ENCODE results near the gene MRPL46.

Gene MRPL46

DNA sequence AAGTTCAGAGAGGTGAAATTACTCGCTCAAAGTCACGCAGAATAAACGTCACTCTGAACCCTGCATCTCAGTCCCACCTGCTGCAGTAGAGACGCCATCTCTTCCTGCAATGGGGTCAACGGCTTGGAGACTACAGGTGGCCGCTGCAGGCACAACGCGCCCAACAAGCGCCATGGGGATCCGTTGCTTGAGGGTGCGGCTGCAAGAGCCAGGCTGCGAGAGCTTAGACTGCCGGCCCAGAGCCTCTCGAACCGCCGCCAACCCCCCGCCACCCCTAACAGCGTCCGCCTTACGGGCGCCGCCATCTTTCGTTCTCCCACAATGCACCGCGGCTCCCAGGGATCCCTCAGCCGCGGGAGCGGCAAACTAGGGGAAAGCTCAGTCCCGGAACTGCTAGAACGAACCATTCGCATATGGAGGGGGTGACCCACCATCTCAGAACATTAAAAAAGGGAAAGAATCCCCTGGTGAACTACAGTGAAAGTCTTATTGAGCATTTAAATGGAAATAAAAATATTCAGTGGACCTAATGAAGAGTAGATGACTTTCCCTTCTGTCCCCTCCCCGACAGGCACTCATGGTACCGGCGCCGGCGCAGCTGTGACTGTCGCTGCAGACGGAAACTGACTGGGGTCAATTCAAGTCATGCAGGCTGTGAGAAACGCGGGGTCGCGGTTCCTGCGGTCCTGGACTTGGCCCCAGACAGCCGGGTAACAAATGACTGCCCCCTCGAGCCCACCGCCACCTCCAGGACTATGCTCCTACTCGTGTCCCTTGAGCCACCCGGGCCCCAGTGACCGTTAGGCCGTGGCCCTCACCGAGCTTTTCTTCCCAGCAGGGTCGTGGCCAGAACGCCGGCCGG, at the start of gene MRPL46, which contains the start of gene MRPS11:
TSS of gene MRPL46 (minus strand) at position 316 of the 862 bp plus-strand sequence. CDS start at position 305, 11 bp downstream.
TSS of gene MRPS11 (plus strand) at position 636 of the 862 bp plus-strand sequence. CDS start at position 646, 10 bp downstream.
- Histone ChIP-seq H3F3A (ENCODE audit: insufficient read depth, low read length) (no peaks in the 10 kb centered on the region), H3K27ac (ENCODE audit: low read depth, low read length, poor library complexity, severe bottlenecking) (peak within 1 kb of the TSS; percentile 70), H3K9me2 (ENCODE audit: low read depth, low read length) (no peaks in the 10 kb centered on the region), H3K4me1 (ENCODE audit: insufficient read depth, low read length, severe bottlenecking) (peaks cover 26% of the 10 kb centered on the region), H3K79me2 (ENCODE audit: insufficient read depth, low read length) (peaks cover 22% of the 10 kb centered on the region), H3K27me3 (ENCODE audit: insufficient read depth, low read length) (no peaks in the 10 kb centered on the region), H4K20me1 (ENCODE audit: insufficient read depth, low read length) (no peaks in the 10 kb centered on the region), H2AFZ (ENCODE audit: low read length) (no peak within 1 kb of the TSS), H3K4me2 (ENCODE audit: low read length) (peak within 1 kb of the TSS; percentile 97), H3K4me3 (ENCODE audit: low read depth, low read length, poor library complexity, severe bottlenecking) (peak within 1 kb of the TSS; percentile 84), H3K9me3 (ENCODE audit: low read length) (no peaks in the 10 kb centered on the region), H3K36me3 (ENCODE audit: insufficient read depth, low read length) (peaks cover 48% of the 10 kb centered on the region), H3K9ac (ENCODE audit: low read length) (peak within 1 kb of the TSS; percentile 96)
- TF ChIP-seq, protein P1, sequence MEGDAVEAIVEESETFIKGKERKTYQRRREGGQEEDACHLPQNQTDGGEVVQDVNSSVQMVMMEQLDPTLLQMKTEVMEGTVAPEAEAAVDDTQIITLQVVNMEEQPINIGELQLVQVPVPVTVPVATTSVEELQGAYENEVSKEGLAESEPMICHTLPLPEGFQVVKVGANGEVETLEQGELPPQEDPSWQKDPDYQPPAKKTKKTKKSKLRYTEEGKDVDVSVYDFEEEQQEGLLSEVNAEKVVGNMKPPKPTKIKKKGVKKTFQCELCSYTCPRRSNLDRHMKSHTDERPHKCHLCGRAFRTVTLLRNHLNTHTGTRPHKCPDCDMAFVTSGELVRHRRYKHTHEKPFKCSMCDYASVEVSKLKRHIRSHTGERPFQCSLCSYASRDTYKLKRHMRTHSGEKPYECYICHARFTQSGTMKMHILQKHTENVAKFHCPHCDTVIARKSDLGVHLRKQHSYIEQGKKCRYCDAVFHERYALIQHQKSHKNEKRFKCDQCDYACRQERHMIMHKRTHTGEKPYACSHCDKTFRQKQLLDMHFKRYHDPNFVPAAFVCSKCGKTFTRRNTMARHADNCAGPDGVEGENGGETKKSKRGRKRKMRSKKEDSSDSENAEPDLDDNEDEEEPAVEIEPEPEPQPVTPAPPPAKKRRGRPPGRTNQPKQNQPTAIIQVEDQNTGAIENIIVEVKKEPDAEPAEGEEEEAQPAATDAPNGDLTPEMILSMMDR (IDR thresholded peaks at IDR 0.05; ENCODE audit: low read length): no peak
- TF ChIP-seq EZH2 (IDR thresholded peaks at IDR 0.05; ENCODE audit: borderline replicate concordance, low read length): no peak

DNA sequence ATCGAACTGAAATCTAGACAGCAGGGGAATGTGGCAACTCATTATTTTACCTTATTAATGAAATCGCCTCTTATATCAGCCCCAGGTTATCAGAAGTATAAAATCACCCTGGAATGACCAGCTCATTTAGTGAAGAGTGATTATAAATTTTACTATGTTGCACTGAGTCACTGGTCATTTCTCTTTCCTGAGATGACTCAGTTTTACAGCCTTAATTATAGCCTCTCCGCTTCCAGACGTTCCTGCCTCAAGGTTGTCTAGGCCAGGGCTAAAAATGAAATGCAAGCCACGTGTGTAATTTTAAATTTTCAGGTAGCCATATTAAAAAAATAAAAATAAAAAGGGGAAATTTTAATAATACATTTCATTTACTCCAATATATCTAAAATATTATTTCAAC, 46.0 kb upstream of the MRPL46 start:
- Histone ChIP-seq H3F3A (ENCODE audit: insufficient read depth, low read length) (no peaks in the 10 kb centered on the region), H3K79me2 (ENCODE audit: insufficient read depth, low read length) (no peaks in the 10 kb centered on the region), H2AFZ (ENCODE audit: low read length) (no peak overlapping the region), H3K27me3 (ENCODE audit: insufficient read depth, low read length) (no peaks in the 10 kb centered on the region), H4K20me1 (ENCODE audit: insufficient read depth, low read length) (no peaks in the 10 kb centered on the region), H3K9ac (ENCODE audit: low read length) (no peak overlapping the region), H3K27ac (ENCODE audit: low read depth, low read length, poor library complexity, severe bottlenecking) (no peak overlapping the region), H3K36me3 (ENCODE audit: insufficient read depth, low read length) (no peaks in the 10 kb centered on the region), H3K4me3 (ENCODE audit: low read depth, low read length, poor library complexity, severe bottlenecking) (no peak overlapping the region), H3K4me1 (ENCODE audit: insufficient read depth, low read length, severe bottlenecking) (no peaks in the 10 kb centered on the region), H3K9me2 (ENCODE audit: low read depth, low read length) (no peaks in the 10 kb centered on the region), H3K9me3 (ENCODE audit: low read length) (no peaks in the 10 kb centered on the region), H3K4me2 (ENCODE audit: low read length) (no peak overlapping the region)
- TF ChIP-seq, protein P1 (IDR thresholded peaks at IDR 0.05; ENCODE audit: low read length): no peak
- no peak for TF ChIP-seq EZH2 (IDR thresholded peaks at IDR 0.05; ENCODE audit: borderline replicate concordance, low read length)

DNA sequence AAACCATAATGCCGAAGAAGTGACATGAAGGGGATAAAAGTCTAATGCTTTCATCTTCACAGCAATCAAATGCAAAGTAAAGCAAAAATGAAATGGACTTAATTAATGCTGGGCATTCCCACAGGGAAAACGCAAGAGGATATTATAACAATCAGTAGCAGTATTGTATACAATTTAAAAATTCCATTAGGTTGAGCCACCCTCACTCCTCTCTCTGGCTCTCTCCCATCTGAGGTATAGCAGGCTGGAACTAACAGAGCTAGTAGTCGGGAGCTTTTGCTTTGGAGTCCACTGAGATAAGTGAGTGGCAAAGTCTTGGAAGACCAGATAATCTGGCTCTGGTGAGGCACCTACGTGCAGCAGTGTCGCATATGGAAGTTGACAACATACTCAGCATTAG, 45.4 kb upstream of the MRPL46 start:
- Histone ChIP-seq H3K9me3 (ENCODE audit: low read length) (no peaks in the 10 kb centered on the region), H3F3A (ENCODE audit: insufficient read depth, low read length) (no peaks in the 10 kb centered on the region), H3K27ac (ENCODE audit: low read depth, low read length, poor library complexity, severe bottlenecking) (no peak overlapping the region), H3K4me3 (ENCODE audit: low read depth, low read length, poor library complexity, severe bottlenecking) (no peak overlapping the region), H3K4me1 (ENCODE audit: insufficient read depth, low read length, severe bottlenecking) (no peaks in the 10 kb centered on the region), H3K27me3 (ENCODE audit: insufficient read depth, low read length) (no peaks in the 10 kb centered on the region), H3K36me3 (ENCODE audit: insufficient read depth, low read length) (no peaks in the 10 kb centered on the region), H3K79me2 (ENCODE audit: insufficient read depth, low read length) (no peaks in the 10 kb centered on the region), H2AFZ (ENCODE audit: low read length) (no peak overlapping the region), H3K9me2 (ENCODE audit: low read depth, low read length) (no peaks in the 10 kb centered on the region), H4K20me1 (ENCODE audit: insufficient read depth, low read length) (no peaks in the 10 kb centered on the region), H3K9ac (ENCODE audit: low read length) (no peak overlapping the region), H3K4me2 (ENCODE audit: low read length) (no peak overlapping the region)
- TF ChIP-seq EZH2 (IDR thresholded peaks at IDR 0.05; ENCODE audit: borderline replicate concordance, low read length): no peak
- TF ChIP-seq, protein P1 (IDR thresholded peaks at IDR 0.05; ENCODE audit: low read length): no peak
